PFSK-1 (cell line): Measurements from ENCODE around the gene MRPL54.

Experiments used
- FOXP2 ChIP-seq: optimal IDR thresholded peaks from 2 replicates; pipeline ENCODE3; 2011; ENCODE audit warnings: borderline replicate concordance, control low read depth, inconsistent platforms; ENCODE audit not compliant: insufficient read depth; ENCODE audit errors: extremely low read length, extremely low read depth
- POLR2AphosphoS5 ChIP-seq: IDR thresholded peaks from 2 replicates; pipeline ENCODE4 v1.6.1; 2012; ENCODE audit warnings: low read depth, mild to moderate bottlenecking, control low read depth, low read length, moderate library complexity
- SIN3A ChIP-seq: IDR thresholded peaks from 2 replicates; pipeline ENCODE4 v1.6.1; 2012; ENCODE audit warnings: mild to moderate bottlenecking, low read length, moderate library complexity, borderline replicate concordance; ENCODE audit not compliant: insufficient read depth
- TAF1 ChIP-seq: IDR thresholded peaks from 2 replicates; pipeline ENCODE4 v1.6.1; 2012; ENCODE audit warnings: low read length, control low read depth, borderline replicate concordance; ENCODE audit not compliant: insufficient read depth
- TF ChIP-seq, protein P1 (sequence below), 2 experiments: IDR thresholded peaks; 2 replicates each; pipeline versions ENCODE4 v1.6.1 to v1.8.0; 2011 to 2012; ENCODE audit warnings: low read depth in 2 of 2, low read length in 2 of 2, control low read depth in 1 of 2, inconsistent platforms in 1 of 2, mild to moderate bottlenecking in 1 of 2, moderate library complexity in 1 of 2; ENCODE audit not compliant: insufficient read depth in 1 of 2

MRPL54 gene

DNA sequence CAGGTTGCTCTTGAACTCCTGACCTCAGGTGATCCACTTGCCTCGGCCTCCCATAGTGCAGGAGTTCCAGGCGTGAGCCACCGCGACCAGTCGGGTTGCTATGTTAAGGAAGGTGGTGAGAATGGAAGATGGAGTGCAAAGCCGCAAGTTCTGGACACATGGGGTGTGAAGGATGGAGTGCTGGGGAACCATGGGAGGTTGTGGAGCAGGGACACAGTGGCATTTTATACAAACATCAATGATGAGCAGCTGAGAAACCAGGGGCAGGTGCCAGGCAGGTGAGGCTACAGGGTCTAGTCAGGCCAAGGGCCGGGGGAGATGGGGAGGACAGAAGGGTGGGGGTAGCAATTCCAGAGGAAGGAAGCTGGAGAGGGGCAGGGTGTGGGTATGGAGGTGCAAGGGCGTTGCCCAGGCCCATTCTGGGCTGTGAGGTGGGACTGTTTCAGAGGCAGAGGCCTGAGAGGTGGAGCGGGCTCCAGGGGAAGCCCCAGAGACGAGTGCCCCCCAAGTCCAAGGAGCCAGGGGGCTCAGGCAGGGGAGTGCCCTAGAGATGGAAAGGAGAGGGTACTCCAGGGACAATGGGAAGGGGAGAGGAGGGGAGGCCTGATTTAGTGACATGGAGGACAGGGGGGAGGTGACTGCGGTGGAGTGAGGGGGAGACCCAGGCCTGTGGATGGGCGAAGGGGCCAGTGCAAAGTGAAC, 11.5 kb downstream of the MRPL54 start:
- no peak for TF ChIP-seq POLR2AphosphoS5

DNA sequence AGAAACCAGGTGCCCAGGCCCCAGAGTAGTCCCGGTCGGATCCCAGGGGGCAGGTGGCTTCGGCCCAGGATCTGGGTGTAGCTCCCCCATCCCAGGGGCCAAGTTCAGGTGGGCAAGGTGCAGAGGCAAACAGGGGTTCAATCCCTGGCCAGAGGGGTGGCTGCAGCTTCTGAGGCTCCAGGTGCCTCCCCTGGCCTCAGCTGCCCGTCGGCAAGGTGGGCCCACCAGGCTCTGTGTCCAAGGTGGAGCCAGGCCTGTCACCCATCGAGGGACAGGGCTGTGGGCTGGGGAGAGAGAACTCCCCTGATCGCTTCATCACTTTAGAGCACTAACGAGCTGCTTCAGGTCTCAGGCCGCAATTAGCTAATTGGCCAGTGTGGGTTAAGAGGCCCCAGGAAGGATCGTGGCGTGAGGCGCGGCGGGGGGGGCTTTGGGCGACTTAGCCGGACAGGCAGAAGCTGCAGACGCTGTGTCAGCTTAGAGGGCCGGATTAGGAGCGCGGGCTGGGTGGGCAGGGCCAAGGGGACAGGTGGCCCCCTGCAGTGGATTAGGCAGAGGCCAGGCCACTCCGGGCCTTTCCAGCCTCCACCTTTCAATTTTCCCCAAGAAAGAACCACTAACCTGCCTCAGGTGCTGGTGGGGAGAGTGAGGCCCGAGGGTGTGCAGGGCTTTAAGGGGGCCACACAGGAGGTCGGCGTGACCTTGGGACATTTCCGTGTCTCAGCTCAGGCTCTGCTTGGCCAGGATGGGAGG, 12.3 kb downstream of the MRPL54 start:
- TF ChIP-seq TAF1 = no peak
- no peak for TF ChIP-seq POLR2AphosphoS5
- TF ChIP-seq FOXP2 = no peak
- TF ChIP-seq SIN3A = no peak
- TF ChIP-seq, protein P1, sequence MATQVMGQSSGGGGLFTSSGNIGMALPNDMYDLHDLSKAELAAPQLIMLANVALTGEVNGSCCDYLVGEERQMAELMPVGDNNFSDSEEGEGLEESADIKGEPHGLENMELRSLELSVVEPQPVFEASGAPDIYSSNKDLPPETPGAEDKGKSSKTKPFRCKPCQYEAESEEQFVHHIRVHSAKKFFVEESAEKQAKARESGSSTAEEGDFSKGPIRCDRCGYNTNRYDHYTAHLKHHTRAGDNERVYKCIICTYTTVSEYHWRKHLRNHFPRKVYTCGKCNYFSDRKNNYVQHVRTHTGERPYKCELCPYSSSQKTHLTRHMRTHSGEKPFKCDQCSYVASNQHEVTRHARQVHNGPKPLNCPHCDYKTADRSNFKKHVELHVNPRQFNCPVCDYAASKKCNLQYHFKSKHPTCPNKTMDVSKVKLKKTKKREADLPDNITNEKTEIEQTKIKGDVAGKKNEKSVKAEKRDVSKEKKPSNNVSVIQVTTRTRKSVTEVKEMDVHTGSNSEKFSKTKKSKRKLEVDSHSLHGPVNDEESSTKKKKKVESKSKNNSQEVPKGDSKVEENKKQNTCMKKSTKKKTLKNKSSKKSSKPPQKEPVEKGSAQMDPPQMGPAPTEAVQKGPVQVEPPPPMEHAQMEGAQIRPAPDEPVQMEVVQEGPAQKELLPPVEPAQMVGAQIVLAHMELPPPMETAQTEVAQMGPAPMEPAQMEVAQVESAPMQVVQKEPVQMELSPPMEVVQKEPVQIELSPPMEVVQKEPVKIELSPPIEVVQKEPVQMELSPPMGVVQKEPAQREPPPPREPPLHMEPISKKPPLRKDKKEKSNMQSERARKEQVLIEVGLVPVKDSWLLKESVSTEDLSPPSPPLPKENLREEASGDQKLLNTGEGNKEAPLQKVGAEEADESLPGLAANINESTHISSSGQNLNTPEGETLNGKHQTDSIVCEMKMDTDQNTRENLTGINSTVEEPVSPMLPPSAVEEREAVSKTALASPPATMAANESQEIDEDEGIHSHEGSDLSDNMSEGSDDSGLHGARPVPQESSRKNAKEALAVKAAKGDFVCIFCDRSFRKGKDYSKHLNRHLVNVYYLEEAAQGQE (IDR thresholded peaks at IDR 0.05; ENCODE audit: insufficient read depth in 1 of 2, low read depth in 2 of 2, low read length in 2 of 2) = no peak

DNA sequence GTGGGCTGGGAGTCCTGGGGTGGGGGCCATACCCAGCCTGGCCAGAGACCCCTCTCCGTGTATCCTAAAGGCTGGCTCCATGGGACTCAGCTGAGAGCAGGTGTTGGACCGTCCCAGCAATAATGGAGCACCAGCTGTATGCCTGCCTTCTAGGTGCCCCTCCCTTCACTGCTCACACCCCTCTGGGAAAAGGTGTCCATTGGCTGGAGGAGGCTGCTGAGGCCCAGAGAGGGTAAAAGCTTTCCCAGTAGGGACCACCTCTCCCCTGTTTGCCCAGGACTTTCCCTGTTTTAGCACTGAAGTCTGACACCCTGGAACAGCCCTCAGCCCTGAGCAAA, 12.9 kb downstream of the MRPL54 start:
- TF ChIP-seq, protein P1 (IDR thresholded peaks at IDR 0.05; ENCODE audit: insufficient read depth in 1 of 2, low read depth in 2 of 2, low read length in 2 of 2) = no peak
- no peak for TF ChIP-seq SIN3A
- TF ChIP-seq FOXP2 = no peak

DNA sequence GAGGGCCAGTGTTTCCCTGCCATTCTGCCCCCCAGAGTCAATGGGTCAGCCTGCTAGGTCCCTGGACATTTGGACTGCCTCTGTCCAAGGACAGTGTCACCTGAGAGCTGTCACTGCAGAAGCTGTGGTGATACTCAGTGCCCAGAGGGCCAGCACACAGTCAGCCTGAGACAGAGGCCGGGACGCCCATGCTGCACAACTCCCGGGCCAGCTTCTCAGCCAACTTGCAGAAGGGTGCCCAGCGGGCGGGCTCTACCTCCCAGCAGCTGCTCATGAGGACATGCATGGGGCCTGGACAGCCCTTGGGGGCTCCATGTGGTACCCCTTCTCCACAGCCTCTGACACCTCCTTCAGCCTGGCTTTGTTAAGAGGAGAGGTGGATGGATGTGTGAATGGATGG, 13.3 kb downstream of the MRPL54 start:
- TF ChIP-seq TAF1 = no peak
- no peak for TF ChIP-seq POLR2AphosphoS5
- TF ChIP-seq FOXP2 = no peak

DNA sequence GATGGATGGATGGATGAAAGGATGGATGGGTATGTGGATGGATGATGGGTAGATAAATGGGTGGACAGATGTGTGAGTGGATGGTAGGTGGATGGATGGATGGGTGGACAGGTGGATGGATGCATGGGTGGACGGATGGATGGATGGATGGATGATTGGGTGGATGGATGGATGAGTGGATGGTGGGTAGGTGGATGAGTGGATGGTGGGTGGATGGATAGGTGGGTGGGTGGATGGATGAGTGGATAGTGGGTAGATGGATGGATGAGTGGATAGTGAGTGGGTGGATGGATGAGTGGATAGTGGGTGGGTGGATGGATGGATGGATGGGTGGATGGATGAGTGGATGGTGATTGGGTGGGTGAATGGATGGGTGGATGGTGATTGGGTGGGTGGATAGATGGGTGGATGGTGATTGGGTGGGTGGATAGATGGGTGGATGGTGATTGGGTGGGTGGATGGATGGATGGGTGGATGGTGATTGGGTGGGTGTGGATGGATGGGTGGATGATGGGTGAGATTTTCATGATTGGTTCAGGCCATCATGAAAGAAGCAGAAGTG, 14.1 kb downstream of the MRPL54 start:
- no peak for TF ChIP-seq SIN3A
- TF ChIP-seq, protein P1 (IDR thresholded peaks at IDR 0.05; ENCODE audit: insufficient read depth in 1 of 2, low read depth in 2 of 2, low read length in 2 of 2) = no peak
- no peak for TF ChIP-seq TAF1
- no peak for TF ChIP-seq POLR2AphosphoS5
- no peak for TF ChIP-seq FOXP2

DNA sequence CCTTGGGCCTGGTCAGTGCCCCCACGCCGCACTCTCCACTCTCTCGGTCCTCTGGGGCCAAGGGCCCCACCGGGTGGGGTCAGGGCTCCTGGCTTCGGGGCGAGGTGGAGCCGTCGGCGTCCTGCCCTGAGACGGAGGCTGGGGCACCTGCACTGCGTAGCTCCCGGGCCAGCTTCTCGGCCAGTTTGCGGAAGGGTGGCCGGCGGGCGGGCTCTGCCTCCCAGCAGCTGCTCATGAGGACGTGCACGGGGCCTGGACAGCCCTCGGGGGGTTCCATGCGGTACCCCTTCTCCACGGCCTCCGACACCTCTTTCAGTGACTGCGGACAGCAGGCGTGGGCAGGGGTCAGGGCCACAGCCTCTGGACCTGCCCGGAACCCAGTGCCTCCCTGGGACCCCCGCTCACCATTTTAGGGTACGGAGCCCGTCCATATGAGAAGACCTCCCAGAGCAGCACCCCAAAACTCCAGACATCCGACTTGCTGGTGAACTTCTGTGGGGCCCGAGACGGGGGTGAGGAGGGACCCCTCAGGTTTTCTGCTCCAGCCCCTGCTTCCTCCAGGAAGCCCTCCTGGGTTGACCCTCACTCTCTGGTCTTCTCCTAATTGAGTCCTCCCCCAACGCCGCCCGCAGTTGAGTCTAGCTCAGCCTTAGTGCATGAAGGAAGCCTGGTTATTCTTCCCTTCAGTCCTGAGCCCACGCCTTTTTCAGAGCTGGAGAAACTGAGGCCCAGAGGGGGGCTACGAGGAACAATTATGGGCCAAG, 15.8 kb downstream of the MRPL54 start:
- TF ChIP-seq SIN3A (no peak), TAF1 (no peak), FOXP2 (no peak), POLR2AphosphoS5 (no peak)
- TF ChIP-seq, protein P1 (IDR thresholded peaks at IDR 0.05; ENCODE audit: insufficient read depth in 1 of 2, low read depth in 2 of 2, low read length in 2 of 2) = no peak
